Measurements from ENCODE around the gene CERS1.
A peak's percentile ranks its signal among the peaks of the same experiment; 100 is the strongest.

Gene CERS1

DNA sequence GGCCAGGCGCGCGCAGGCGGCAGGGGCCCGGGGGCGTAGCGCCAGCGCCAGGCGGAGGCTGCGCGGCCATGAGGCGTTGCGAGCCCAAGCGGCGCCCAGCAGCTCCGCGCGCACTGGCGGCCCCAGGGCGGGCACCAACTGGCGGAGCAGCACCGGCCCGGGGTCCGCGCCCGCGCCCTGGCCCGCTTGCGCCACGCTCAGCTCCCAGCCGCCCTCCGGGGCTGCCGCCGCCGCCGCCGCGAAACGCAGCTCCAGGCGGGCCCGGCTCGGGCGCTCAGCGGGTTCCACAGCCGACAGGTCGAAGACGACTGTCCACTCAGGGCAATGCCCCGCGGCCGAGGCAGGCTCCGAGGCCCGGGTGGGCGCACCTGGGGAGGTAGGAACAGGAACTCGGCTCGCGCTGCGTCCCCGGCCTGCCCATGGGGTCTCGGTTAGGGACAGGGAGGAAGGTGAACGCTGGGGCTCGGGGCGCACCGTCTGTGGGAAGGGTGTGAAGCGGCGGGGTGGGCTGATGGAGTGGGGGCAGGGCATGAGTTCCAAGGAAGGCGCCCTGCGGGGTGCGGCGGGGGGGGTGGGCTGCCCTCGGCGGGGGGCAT lies 26.8 kb downstream of the CERS1 start:
- no peak for DNase-seq

DNA sequence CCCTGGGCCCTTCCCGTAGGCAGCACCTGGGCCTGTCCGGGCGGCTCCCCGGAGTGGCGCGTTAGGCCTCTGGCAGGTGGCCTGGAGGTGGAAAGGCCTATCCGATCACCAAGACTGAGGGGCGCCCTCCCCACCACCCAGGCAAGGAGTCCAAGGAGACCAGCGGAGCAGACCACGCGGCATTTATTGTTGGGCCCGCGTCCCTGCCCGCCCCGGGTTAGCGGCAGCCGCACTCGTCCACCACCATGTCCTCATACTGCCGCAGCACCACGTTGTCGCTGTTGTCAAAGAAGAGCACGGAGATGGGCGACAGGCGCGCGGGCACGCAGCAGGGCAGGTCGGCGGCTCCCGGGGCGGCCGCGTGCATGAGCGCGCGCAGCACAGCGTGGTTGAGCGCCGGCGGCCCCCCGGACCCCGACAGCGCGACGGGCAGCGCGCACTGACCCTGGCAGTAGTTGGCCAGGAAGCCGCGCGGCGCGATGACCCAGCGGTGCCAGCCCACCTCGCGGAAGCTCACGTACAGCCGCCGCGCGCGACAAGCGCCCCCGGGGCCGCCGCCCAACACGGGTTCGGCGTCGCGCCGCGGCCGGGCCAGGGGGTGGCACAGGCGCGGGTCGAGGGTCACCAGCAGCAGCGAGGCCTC lies 27.5 kb downstream of the CERS1 start:
- DNase-seq = no peak

DNA sequence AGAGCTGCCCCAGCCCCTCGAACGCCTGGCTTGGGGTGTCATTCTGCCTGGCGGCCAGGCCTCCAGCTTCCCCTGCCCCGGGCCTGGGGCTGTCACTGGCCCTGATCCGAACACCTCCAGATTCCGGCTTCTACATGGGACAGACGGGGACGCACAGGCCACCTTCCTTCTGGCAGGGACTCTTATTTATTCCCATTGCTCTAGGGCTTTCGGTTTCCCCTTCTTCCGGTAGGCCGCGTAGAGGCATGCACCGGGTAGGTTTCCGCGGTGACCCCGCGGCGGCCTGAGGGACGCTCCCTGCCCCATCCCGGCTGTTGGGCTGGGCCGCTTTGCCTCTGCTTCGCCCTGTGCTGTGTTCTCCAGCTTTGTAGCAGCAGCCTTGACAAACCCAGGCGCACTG lies 28.2 kb downstream of the CERS1 start:
- no peak for DNase-seq

DNA sequence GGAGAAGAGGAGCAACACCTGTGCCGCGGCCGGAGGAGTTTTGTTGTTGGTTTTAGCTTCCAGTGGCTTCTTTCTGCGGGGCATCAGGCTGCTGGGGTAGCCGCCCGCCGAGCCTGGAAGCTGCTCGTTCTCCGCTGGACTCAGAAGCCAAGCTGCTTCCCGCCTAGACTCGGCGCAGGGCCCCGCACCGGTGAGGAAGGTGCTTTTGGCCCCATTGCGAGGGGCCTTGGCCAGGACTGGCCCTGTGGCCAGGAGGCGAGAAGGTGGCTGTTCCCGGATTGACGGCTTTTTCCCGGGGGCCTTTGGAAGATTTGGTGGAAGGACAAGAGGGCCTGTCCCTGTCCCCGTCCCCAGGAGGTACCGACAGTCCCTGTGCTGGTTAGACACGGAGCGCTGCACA lies 28.8 kb downstream of the CERS1 start:
- no peak for DNase-seq

DNA sequence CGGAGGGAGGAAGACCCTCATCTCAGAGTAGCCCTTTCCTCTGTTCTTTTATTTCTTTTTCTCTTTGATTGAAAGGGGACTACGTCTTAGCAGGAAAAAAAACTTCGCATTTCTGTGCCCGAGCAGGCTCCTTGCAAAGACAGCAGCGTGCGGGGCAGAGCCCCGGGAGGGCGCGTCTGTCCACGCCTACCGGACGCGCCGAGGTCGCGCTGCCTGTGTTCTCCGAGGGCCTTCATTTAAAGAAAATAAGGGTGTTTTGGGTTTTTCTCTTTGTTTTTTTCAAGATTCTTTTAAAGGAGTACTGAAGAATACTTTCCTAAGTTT lies 29.2 kb downstream of the CERS1 start:
- DNase-seq = no peak

DNA sequence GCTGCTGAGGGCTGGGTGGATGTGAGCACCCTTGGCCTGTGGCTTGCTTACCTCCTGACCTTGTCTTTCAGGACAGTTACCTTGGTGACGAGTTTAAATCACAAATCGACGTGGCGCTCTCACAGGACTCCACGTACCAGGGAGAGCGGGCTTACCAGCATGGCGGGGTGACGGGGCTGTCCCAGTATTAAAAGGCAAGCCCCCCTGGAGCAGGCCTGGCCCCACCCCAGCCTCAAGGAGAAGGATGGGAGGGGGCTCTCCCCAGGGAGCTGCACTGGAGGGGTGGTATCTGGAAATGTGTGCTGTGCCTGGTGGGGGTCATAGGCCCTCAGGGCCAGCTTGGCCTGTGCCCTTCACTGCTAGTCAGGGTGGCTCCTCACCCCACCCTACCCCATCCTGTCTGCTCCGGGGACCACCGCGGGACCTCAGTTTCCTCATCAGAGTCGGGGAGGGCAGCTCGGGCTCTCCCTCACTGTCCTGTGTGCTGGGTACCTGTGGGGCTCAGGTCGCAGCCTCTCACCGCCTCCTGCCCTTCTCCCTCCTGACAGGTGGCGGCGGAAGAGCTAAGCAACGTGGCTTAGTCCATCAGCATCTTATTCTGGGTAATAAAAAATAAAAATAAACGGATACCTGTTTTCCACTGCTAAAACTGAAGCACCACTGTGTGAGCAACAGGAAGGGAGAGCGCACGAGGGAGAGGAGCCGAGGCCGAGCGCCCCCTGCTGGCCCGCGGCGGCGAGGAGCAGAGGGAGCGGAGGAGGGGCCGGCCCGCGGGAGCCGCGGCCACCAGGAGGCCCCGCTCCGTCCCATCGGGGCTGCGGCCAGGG lies 29.8 kb downstream of the CERS1 start:
- DNase-seq = peak in 1 of 2 experiments; percentile 44

DNA sequence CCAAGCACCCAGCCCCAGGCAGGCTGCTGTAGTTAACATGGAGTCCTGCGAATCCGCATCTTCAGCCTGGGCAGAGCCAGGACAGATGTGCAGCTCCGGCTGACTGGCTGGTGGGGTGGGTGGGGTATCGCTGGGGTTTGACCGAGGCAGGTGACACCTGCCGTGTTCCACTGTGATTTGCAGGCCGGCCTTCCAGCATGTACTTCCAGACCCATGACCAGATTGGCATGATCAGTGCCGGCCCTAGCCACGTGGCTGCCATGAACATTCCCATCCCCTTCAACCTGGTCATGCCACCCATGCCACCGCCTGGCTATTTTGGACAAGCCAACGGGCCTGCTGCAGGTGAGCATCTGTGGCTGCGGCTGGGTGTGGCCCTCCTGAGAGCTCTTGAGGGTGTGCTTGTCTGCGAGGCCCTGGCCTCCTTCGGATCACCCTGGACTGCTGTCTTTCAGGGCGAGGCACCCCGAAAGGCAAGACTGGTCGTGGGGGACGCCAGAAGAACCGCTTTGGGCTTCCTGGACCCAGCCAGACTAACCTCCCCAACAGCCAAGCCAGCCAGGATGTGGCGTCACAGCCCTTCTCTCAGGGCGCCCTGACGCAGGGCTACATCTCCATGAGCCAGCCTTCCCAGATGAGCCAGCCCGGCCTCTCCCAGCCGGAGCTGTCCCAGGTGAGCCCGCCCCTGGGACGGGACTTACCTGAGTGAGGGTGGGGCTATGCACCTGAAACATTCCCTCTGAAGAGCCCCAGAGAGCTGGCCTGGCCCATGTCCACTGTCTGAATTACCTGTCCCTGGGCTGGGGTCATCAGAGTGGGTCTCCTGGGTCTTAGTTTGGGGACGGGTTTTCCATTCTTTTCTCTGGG lies 30.6 kb downstream of the CERS1 start:
- DNase-seq = no peak

DNA sequence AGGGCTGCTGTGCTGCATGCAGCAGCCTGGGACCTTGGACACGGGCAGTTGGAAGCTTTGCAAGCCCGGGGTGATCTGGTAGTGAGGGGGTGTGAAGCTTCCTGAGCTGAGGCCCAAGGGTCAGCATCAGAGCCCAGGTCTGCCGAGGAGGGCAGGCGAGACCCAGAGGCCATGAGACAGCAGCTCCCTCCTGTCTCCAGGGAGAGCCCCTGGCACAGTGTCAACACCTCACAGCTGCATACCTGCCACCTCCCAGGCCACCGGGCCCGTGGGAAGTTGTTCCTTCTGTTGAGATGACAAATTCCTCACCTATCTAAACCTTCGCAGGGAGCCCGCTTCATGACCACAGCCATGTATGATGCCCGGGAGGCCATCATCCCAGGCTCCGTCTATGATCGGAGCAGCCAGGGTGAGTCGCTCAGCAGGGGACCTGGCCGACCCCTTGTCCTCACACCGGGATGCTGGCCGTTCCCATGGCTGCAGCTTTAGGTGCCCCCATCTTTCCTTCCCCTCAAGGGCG lies 32.1 kb downstream of the CERS1 start:
- DNase-seq = no peak

DNA sequence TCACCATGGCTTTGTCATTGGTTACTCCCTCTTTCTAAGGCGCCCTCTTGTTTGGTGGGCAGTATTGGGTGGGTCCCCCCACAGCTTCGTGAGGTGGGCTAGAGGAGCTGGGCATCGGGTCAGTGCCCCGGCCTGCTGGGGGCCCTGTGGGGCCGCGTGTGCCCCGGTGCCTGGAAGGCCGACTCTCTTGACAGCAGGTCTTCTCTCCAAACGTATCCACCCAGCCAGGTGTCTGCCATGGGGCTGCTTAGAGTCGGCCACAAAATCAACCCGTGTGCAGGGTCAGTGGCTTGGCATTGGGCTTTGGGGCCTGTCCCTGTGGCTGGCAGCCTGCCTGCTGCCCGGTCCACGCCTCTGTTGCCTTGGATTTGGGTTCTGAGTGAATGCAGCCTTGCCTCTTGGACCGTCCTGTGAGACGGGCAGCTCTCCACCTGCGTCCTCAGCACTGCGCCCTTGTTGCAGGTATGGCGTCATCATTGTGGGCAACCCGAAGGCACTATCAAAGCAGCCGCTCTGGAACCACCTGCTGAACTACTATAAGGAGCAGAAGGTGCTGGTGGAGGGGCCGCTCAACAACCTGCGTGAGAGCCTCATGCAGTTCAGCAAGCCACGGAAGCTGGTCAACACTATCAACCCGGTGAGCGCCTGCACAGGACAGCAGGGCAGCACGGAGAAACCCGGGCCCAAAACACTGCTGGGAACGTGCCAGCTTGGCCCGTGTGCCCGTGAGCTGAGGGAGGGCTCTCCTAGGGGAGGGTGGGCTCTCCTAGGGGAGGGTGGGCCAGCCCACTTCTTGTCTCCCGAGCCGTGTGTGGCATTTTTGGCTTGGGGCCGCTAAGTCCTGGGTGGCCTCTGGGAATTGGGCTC lies 32.7 kb downstream of the CERS1 start:
- DNase-seq = no peak

DNA sequence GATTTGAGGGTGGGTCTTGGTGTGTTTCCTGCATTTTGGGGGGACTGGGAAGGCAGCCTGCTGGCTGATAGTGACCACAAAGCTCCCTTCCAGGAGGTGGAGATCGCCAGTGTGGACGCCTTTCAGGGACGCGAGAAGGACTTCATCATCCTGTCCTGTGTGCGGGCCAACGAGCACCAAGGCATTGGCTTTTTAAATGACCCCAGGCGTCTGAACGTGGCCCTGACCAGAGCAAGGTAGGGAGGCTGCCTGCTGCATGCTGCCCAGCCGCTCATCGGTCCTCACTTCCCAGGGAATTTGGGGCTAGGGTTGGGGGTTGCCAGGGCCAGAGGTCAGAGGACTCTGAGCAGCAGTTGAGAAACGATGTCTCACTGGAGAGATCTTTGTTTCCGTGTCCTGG lies 34.0 kb downstream of the CERS1 start:
- no peak for DNase-seq

DNA sequence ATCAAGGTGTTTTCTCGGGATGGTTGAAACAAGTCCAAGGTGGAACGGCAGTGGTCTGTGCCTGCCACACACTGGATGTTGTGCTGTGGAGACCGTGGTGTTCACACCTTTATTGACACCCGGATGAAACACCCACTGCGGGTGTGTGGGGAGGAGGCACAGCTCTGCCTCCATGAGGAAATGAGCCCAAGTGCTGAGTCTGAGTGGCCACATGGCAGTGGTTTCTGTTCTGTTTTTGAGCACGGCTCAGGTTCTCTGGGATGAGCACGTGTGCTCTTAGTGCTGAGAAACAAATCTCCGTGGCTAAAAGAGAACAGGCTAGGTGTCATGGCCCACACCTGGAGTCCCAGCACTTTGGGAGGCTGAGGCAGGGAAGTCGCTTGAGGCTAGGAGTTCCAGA lies 34.7 kb downstream of the CERS1 start:
- DNase-seq = no peak

DNA sequence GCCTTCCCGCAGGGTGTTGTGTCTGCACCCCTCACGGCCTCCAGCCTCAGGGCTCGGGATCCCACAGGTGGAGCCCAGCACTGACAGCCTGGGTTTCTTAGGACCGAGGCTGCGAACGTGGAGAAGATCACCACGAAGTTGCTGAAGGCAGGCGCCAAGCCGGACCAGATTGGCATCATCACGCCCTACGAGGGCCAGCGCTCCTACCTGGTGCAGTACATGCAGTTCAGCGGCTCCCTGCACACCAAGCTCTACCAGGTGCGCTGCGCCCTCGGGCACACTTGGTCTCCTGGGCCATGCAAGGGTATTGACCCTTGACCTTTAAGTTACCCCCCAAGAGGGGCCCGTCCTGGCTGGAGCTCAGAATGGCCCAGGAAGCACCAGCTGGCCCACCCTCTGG lies 35.2 kb downstream of the CERS1 start:
- DNase-seq = no peak

DNA sequence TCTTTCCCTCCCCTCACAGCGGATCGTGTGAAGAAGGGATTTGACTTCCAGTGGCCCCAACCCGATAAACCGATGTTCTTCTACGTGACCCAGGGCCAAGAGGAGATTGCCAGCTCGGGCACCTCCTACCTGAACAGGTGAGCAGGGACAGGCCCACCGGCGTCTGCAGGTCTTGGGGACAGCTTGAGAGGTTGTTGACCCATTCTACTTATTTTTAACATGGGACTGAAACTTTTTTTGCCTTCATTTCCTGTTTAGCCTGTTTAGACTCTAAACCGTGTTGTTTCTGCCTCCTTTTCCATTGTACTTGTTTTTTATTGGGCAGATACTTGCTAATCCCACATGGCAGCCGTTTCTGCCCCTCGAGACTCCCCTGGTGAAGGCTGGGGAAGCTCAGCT lies 35.7 kb downstream of the CERS1 start:
- DNase-seq = no peak

DNA sequence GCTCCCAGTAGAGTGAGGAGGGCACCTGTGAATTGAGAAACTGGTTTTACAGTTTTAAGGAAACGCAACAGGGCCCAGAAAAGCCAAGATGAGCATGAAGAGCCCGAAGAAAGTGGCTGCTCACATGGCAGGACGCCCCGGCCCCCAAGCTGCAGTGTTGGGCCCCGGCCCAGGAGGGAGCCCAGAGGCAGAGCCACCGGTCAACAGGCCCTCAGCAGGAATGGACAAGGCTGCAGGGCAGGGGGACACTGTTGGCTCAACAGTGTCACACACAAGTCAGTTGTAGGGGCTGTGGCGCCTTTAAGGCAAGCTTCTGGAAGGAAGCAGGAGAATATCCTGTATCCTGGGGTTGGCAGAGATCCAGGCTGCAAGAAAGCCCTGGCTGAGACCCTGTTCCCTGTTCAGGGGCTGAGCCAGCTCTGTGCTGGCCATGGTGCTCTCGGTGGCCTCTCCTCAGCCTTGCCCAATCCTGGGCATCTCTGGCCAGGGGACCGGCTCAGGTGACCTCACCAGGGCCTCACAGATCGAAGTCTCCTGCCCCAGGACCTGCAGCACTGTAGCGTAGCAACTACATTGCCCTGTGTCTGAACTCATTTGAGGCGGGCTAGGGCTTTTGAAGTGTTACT lies 36.2 kb downstream of the CERS1 start:
- no peak for DNase-seq

DNA sequence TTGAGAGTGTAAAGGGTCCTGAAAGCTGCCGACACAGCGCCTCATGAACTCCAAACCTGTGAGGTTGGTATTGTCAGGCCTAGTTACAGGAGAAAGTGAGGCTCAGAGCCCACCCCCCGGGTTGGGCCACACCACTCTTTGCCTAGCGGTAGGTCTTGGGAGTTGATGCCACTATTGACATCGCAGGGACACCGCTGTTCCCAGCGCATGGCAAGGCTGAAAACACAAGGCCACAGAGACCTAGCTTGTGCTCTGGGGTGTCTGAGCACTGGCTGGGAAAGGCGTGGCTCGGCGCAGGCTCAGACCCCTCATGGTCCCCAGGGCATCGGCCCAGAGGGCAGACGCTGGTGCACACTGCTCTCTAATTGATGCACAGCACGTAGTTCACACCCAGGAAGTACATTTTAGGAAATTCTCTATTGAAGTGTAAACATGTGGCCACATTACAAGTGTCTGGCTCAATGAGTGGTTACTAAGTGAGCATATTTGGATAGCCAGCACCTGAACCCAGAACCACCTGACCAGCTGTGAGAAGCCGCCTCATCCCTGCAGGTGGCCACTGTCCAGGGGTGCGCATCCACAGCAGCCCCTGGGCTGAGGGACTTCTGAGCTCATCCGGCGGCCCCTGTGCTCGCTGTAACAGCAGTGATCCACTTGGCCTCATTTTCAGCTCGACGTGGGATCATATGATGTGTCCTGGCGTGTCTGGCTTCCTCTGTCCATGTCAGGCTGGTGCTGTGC lies 36.9 kb downstream of the CERS1 start:
- no peak for DNase-seq

DNA sequence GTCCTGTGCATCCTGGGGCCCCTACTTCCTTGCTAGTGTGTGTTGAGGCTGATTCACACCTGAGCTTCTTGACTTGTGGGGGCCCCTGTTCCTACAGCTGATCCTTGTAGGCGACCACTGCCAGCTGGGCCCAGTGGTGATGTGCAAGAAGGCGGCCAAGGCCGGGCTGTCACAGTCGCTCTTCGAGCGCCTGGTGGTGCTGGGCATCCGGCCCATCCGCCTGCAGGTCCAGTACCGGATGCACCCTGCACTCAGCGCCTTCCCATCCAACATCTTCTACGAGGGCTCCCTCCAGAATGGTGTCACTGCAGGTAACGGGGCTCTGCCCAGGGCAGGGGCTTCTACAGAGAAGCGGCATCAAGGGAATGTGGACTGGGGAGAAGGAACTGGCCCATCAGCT lies 38.7 kb downstream of the CERS1 start:
- no peak for DNase-seq

DNA sequence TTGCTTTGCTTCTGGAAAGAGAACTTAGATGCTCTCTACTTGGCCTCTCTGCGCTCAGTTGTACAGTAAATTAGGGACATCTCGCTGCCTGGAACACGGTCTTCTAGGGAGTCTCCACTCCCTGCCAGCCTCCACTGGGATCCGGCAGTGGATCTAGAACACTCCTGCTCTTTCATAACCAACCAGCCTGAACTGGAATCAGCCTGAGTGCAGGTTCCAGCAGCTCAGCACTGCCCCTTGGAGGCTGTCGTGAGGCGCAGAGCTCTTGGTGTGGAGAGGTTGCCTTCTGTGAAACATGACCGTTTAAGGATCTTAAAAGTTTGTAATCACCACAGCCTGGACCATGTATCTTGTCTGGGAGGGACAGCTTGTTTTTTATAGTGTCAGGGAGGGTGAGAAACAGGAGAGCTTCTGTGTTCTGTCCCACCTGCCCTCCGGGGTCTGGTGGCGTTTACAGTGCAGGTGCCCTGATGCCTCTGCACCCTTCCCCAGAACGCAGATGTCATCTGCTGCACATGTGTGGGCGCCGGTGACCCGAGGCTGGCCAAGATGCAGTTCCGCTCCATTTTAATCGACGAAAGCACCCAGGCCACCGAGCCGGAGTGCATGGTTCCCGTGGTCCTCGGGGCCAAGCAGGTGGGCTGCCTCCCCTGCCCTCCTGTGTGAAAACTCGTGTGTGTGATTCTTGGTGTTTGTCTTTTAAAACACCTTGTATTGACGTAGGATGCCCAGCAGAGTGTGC lies 39.4 kb downstream of the CERS1 start:
- peak in 1 of 2 experiments; percentile 13 for DNase-seq

DNA sequence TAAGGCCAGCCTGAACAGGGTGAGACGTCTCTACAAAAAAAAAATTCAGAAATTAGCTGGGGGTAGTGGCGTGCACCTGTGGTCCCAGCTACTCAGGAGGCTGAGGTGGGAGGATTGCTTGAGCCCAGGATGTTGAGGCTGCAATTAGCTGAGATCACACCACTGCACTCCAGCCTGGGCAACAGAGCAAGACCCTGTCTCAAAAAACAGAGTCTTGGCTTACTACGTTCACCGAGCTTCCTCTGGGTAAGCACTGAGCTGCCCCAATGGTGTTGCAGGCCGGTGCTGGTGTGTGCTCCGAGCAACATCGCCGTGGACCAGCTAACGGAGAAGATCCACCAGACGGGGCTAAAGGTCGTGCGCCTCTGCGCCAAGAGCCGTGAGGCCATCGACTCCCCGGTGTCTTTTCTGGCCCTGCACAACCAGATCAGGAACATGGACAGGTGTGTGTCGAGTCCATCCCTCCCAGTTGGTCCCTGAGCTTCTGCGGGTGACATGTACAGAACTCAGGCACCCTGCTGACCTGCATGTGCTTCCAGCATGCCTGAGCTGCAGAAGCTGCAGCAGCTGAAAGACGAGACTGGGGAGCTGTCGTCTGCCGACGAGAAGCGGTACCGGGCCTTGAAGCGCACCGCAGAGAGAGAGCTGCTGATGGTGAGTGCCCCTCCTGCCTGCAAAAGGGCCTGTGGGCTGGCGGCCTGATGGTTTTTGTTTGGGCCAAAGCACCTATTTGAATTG lies 40.1 kb downstream of the CERS1 start:
- no peak for DNase-seq

DNA sequence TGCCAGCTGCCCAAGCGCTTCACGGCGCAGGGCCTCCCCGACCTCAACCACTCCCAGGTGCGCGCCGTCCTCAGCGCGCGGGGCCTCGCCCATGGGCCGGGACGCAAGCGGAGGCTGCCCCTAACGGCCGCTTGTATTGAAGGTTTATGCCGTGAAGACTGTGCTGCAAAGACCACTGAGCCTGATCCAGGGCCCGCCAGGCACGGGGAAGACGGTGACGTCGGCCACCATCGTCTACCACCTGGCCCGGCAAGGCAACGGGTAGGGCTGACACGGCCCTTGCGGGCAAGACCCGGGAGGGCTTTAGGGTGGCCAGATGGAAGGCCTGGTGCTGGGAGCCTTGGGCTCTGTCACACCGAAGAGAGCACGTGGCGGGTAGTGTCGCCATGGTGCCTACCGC lies 41.0 kb downstream of the CERS1 start:
- DNase-seq = no peak
